GM12865 (cell line): Measurements from ENCODE around the gene LTO1.

ENCODE experiments used
- DNase-seq: peaks from one replicate; pipeline ENCODE4 v3.0.0; 2010; ENCODE audit warnings: low read depth
- H3K4me3 ChIP-seq: 2 replicates; pipeline ENCODE4 v1.5.1; 2011; ENCODE audit warnings: mild to moderate bottlenecking, low read depth, low read length, control low read depth
- TF ChIP-seq, protein P1 (sequence below): IDR thresholded peaks from 2 replicates; pipeline ENCODE4 v1.5.1; 2011; ENCODE audit warnings: low read length, control low read depth, low read depth, inconsistent platforms; ENCODE audit not compliant: insufficient read depth; ENCODE audit errors: missing control alignments

The LTO1 gene

DNA sequence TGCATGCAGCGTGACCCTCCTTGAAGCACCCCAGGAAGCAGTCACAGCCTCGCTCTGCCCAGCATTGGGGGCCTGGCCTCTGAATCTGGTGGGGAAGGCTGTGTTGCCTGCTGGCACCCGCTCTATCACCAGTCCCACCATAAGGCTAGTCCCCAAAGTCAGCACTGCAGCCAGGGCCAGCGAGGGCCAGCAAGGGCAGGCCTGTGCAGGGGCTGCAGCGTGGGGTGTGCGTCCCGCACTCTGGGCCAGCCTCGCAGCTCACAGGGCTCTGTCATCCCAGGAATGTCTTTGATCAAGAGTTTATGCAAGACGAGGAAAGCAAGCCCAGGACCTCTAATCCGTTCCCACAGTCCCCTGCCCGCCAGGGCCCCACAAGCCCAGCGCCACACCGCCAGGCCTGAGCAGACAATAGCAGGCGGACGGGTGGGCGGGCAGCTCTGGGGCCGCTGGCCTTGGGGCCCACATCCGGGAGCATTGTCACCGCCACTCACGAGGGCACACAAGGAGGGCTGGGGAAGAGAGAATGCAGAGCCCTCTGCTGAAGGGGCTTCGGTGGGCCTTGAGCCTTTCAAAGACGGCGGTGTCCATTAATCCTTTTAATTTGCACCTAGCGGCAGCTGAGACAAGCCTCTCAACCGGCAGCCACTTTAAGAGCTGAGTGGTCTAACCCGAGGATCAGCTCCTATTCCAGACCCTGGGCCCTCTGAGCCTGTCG is 17.1 kb downstream of the LTO1 start:
- DNase-seq, result no peak
- H3K4me3 ChIP-seq, result no peak overlapping the region
- TF ChIP-seq, protein P1, sequence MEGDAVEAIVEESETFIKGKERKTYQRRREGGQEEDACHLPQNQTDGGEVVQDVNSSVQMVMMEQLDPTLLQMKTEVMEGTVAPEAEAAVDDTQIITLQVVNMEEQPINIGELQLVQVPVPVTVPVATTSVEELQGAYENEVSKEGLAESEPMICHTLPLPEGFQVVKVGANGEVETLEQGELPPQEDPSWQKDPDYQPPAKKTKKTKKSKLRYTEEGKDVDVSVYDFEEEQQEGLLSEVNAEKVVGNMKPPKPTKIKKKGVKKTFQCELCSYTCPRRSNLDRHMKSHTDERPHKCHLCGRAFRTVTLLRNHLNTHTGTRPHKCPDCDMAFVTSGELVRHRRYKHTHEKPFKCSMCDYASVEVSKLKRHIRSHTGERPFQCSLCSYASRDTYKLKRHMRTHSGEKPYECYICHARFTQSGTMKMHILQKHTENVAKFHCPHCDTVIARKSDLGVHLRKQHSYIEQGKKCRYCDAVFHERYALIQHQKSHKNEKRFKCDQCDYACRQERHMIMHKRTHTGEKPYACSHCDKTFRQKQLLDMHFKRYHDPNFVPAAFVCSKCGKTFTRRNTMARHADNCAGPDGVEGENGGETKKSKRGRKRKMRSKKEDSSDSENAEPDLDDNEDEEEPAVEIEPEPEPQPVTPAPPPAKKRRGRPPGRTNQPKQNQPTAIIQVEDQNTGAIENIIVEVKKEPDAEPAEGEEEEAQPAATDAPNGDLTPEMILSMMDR, result no peak

DNA sequence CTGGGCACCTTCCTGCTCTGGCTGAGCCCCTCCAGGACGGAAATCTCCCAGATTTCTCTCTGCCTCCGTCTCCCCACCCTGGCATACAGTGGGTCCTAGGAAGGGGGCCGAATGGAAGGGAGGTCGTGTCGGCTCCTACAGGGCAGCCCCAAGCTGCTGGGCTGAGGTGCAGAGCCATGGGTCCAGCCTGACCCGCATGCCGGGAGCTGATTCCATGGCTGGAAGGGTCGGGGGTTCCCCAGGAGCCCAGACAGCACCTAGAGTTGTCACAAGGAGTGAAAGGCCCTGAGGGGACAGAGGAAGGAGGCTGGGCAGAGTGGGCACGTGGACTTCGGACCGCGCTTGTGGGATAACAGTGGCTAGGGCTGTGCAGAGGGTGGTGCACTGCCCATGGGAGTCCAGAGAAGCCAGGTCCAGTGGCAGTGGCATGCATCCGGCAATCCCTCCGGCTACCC is 17.7 kb downstream of the LTO1 start:
- H3K4me3 ChIP-seq, result no peak overlapping the region
- TF ChIP-seq, protein P1, result no peak
- DNase-seq, result no peak

DNA sequence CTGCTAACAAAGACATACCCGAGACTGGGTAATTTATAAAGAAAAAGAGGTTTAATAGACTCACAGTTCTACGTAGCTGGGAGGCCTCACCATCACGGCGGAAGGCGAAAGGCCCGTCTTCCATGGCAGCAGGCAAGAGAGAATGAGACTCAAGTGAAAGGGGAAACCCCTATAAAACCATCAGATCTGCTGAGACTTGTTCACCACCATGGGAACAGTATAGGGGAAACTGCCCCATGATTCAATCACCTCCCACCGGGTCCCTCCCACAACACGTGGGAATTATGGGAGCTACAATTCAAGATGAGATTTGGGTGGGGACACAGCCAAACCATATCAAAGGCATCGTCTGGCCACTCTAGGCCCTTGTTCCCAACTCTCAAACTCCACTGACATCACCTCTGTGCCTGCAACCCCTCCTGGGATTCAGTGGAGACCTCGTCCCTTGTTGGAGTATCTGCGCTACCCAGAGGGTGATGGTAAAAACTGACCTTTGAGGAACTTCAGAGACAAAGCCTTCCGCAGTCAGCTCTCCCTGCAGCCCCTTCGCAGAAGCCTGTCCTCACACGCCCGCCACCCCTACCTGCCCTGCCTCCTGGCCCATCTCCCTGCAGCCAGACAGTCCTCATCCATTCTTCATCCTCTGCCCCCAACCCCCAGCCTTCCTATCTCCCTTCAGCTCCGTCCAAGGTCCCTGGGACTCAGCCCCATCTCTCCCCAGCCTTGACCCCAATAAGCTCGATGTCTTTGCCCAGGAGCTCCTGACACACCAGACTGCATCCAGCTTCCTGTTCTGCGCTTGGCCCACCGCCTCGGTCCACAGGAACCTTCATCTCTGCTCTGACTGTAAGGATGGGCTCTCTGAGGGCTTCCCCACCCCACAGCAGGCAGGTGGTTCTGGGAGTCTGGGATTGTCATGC is 18.4 kb downstream of the LTO1 start:
- no peak overlapping the region for H3K4me3 ChIP-seq
- TF ChIP-seq, protein P1, result no peak
- DNase-seq, result no peak

DNA sequence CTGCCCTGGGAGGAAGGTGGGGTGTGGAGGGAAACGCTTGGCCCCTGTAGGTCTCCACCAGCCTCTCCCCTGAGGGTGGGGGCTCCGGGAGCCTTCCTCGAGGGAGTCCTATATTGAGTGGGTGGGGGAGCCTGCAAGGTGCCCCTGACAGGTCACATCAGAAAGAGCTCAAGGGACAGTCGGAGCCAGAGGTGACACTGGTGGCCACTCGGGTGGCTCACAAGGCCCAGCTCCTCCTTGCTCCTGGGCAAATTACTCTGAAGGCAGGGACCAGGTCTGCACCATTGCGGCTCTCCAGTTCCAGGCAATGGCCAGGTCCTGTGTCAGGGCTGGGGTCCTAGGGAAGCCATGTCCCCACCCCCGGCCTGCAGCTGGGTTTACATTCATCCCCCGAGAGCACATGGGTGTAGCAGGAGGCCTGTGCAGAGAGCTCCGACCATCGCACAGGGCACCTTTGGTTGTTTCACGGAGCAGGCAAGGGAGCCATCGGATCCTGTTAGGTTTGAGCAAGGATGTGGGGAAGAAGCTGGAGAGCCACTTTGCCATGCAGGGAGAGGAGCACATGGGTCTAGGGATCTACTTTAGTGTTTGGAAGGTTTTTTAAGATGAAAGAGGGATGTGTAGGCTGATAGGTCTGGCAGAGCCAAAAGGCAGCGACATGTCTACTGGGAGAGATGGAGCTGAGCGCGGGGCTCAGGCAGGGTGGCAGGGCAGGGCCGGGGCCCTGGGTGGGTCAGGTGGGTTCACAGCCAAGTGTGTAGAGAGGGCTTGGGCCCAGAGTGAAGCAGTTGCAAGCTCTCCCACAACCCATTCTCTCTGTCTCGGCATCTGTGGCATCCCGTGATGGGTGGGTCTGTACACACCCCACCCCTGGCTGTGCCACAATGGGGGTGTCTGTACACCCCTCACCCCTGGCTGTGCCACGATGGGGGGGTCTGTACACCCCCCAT is 19.4 kb downstream of the LTO1 start:
- TF ChIP-seq, protein P1, result no peak
- no peak for DNase-seq
- no peak overlapping the region for H3K4me3 ChIP-seq

DNA sequence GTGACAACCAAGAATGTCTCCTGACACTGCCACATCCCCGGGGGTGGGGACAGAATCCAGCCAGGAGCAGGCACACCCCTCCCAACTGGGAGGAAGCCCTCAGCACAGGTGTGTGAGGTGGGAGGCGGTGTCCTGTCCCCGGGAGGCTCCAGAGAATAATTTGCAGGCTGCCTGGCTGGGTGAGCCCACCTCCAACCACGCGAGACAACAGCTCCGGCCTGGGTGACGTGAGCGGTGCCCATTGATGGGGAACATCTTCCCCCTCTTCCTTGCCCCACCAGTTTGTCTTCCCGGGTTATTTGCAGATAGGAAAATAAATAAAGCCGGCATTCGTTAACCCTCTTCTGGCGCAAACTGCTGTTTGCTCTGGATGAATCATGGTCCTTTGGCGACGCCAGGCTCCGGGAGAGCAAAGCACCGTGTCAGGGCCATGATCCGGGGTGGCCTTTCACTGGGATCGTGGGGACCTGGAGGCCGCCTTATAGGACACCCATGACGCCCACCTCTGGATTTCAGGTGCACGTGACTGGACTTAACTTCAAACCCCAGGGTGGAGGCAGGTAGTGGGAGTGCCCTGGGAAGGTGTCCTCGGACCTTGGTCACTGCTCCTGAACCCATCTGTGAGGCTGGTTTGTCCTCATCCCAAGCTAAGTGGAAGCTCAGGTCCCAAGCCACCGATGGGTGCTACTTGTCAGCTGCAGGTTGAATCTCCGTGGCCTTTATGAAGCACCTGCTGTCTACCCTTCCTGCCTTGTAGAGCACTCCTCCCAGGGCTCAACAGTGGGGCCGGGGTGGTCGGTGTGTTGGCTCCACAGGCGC is 20.3 kb downstream of the LTO1 start:
- DNase-seq, result no peak
- no peak overlapping the region for H3K4me3 ChIP-seq
- TF ChIP-seq, protein P1, result no peak
